Astrocyte of the cerebellum (primary cell): ENCODE results near the gene GRPEL2.

Experiments
- DNase-seq: peaks from one replicate; pipeline ENCODE4 v3.0.0-alpha.2; 2011; ENCODE audit warnings: low read depth
- H3K4me3 ChIP-seq: 2 replicates; pipeline ENCODE4 v1.5.1; 2011; ENCODE audit warnings: mild to moderate bottlenecking, low read depth, low read length, moderate library complexity
- CTCF ChIP-seq: IDR thresholded peaks from 2 replicates; pipeline ENCODE4 v1.5.1; 2012; ENCODE audit warnings: low read length, low read depth, moderate library complexity, mild to moderate bottlenecking; ENCODE audit errors: missing control alignments
- in situ Hi-C: cut with HindIII; loops from 2 replicates; pipeline ENCODE4 v1.10.0; 2017; ENCODE audit warnings: low sequenced_read_pairs

GRPEL2 gene

GRCh38 chr5:149352169-149352568 lies 6.9 kb downstream of the GRPEL2 start:
- H3K4me3 ChIP-seq = no peak overlapping the region
- TF ChIP-seq CTCF = no peak
- in situ Hi-C loops = no loop called here
- no peak for DNase-seq

- in situ Hi-C loops = no loop called here
- no peak for DNase-seq
- TF ChIP-seq CTCF = no peak
- no peak overlapping the region for H3K4me3 ChIP-seq
These were observed 8.6 kb downstream of the GRPEL2 start for GRCh38 chr5:149353911-149354310.

GRCh38 chr5:149355688-149356087 lies 10.4 kb downstream of the GRPEL2 start:
- no peak overlapping the region for H3K4me3 ChIP-seq
- in situ Hi-C loops = loop anchor here (5.0 kb wide), 1 partner anchor 33 kb away; no protein-coding TSS in a partner anchor
- no peak for DNase-seq
- no peak for TF ChIP-seq CTCF

GRCh38 chr5:149356391-149356790 lies 11.1 kb downstream of the GRPEL2 start:
- in situ Hi-C loops = loop anchor here (5.0 kb wide), 1 partner anchor 34 kb away; no protein-coding TSS in a partner anchor
- no peak for TF ChIP-seq CTCF
- H3K4me3 ChIP-seq = no peak overlapping the region
- no peak for DNase-seq

GRCh38 chr5:149357370-149358293 lies 12.3 kb downstream of the GRPEL2 start, which contains the start of gene PCYOX1L:
Gene PCYOX1L (plus strand): TSS chr5:149358046. CDS start chr5:149358069, 23 bp downstream.
- peak; percentile 86 for DNase-seq
- in situ Hi-C loops = loop anchor here (5.0 kb wide), 1 partner anchor 35 kb away; no protein-coding TSS in a partner anchor

GRCh38 chr5:149358294-149358651 lies 13.0 kb downstream of the GRPEL2 start:
- in situ Hi-C loops = loop anchor here (5.0 kb wide), 1 partner anchor 36 kb away; no protein-coding TSS in a partner anchor
- H3K4me3 ChIP-seq = peak overlapping the region; percentile 72
- TF ChIP-seq CTCF = no peak
- DNase-seq = no peak

More at GRCh38 chr5:149357370-149358293, 12.3 kb downstream of the GRPEL2 start, which contains the start of gene PCYOX1L:
- TF ChIP-seq CTCF = no peak
- H3K4me3 ChIP-seq = peak within 1 kb of the TSS; percentile 72
